ENCODE measurements around the gene VARS1. TPM values are rescaled to one million over a fixed set of nuclear protein-coding genes. Genes with fewer than 3 reads are reported as not detected.

Gene VARS1
- total RNA-seq, 1 experiment from 2014 or later: 132 TPM

- ChIA-PET POLR2A (no interaction called here), CTCF (interaction anchor here (0.7 kb wide), 1 partner anchor 36 kb away, joined by 3 read pairs; no protein-coding TSS in a partner anchor)
- Histone ChIP-seq H3K27me3 (replicated peaks; ENCODE audit: control insufficient read depth, insufficient read depth, low read length) (no peaks in the 10 kb centered on the region), H3K4me3 (ENCODE audit: low read depth, low read length) (no peak overlapping the region), H3K36me3 (ENCODE audit: control insufficient read depth, insufficient read depth, low read length) (0 out of 2 replicates have a peak, but pooled peaks cover 1% of the 10 kb centered on the region), H3K4me1 (peaks cover 14% of the 10 kb centered on the region), H3K9me3 (no peaks in the 10 kb centered on the region)
- H3K27me3 Mint-ChIP-seq (ENCODE audit: insufficient read depth, unreplicated experiment): no peaks in the 10 kb centered on the region
- H3K4me3 Mint-ChIP-seq (ENCODE audit: unreplicated experiment): no peak overlapping the region
- TF ChIP-seq CTCF (IDR thresholded peaks at IDR 0.05; ENCODE audit: insufficient read depth in 1 of 2, low read depth in 1 of 2, low read length in 1 of 2, severe bottlenecking in 1 of 2, unreplicated experiment in 1 of 2): no peak
- BruUV-seq (replicated peaks): no TSS peak
- peaks cover 9% of the 10 kb centered on the region for H3K36me3 Mint-ChIP-seq (ENCODE audit: insufficient read depth, unreplicated experiment)
- intact Hi-C loops (cut with micrococcal nuclease; ENCODE audit: unreplicated experiment): no loop called here
- DNase-seq: no peak
- H3K4me1 Mint-ChIP-seq (ENCODE audit: low read depth, unreplicated experiment): peaks cover 18% of the 10 kb centered on the region
- H3K9me3 Mint-ChIP-seq (ENCODE audit: unreplicated experiment): no peaks in the 10 kb centered on the region
- H3K27ac Mint-ChIP-seq (ENCODE audit: unreplicated experiment): no peak overlapping the region
Measured at GRCh38 chr6:31765910-31766794, 29.4 kb downstream of the VARS1 start.

- Histone ChIP-seq H3K9me3 (no peaks in the 10 kb centered on the region), H3K4me3 (ENCODE audit: low read depth, low read length) (no peak overlapping the region), H3K4me1 (peaks cover 14% of the 10 kb centered on the region), H3K36me3 (ENCODE audit: control insufficient read depth, insufficient read depth, low read length) (0 out of 2 replicates have a peak, but pooled peaks cover 1% of the 10 kb centered on the region), H3K27me3 (replicated peaks; ENCODE audit: control insufficient read depth, insufficient read depth, low read length) (no peaks in the 10 kb centered on the region)
- POLR2A ChIA-PET: no interaction called here
- CTCF ChIA-PET: no interaction called here
- DNase-seq: no peak
- TF ChIP-seq CTCF (IDR thresholded peaks at IDR 0.05; ENCODE audit: insufficient read depth in 1 of 2, low read depth in 1 of 2, low read length in 1 of 2, severe bottlenecking in 1 of 2, unreplicated experiment in 1 of 2): no peak
- H3K4me3 Mint-ChIP-seq (ENCODE audit: unreplicated experiment): no peak overlapping the region
- H3K27me3 Mint-ChIP-seq (ENCODE audit: insufficient read depth, unreplicated experiment): no peaks in the 10 kb centered on the region
- BruUV-seq (replicated peaks): no TSS peak
- H3K4me1 Mint-ChIP-seq (ENCODE audit: low read depth, unreplicated experiment): peaks cover 18% of the 10 kb centered on the region
- intact Hi-C loops (cut with micrococcal nuclease; ENCODE audit: unreplicated experiment): no loop called here
- H3K36me3 Mint-ChIP-seq (ENCODE audit: insufficient read depth, unreplicated experiment): peaks cover 11% of the 10 kb centered on the region
- peak overlapping the region; percentile 53 for H3K27ac Mint-ChIP-seq (ENCODE audit: unreplicated experiment)
- no peaks in the 10 kb centered on the region for H3K9me3 Mint-ChIP-seq (ENCODE audit: unreplicated experiment)
Measured at GRCh38 chr6:31765559-31765909, 30.0 kb downstream of the VARS1 start.

- no peak overlapping the region for H3K4me3 ChIP-seq (ENCODE audit: low read depth, low read length)
- POLR2A ChIA-PET: no interaction called here
- H3K27me3 Mint-ChIP-seq (ENCODE audit: insufficient read depth, unreplicated experiment): no peaks in the 10 kb centered on the region
- BruUV-seq (replicated peaks): no TSS peak
- no peak for DNase-seq
- peaks cover 18% of the 10 kb centered on the region for H3K36me3 Mint-ChIP-seq (ENCODE audit: insufficient read depth, unreplicated experiment)
- intact Hi-C loops (cut with micrococcal nuclease; ENCODE audit: unreplicated experiment): no loop called here
- peaks cover 9% of the 10 kb centered on the region for H3K4me1 ChIP-seq
- H3K4me1 Mint-ChIP-seq (ENCODE audit: low read depth, unreplicated experiment): peaks cover 10% of the 10 kb centered on the region
- H3K27me3 ChIP-seq (replicated peaks; ENCODE audit: control insufficient read depth, insufficient read depth, low read length): no peaks in the 10 kb centered on the region
- H3K36me3 ChIP-seq (ENCODE audit: control insufficient read depth, insufficient read depth, low read length): 0 out of 2 replicates have a peak, but pooled peaks cover 1% of the 10 kb centered on the region
- no peak overlapping the region for H3K27ac Mint-ChIP-seq (ENCODE audit: unreplicated experiment)
- H3K9me3 Mint-ChIP-seq (ENCODE audit: unreplicated experiment): no peaks in the 10 kb centered on the region
- H3K9me3 ChIP-seq: no peaks in the 10 kb centered on the region
- CTCF ChIA-PET: interaction anchor here (0.6 to 0.8 kb wide), 3 partner anchors 25 to 83 kb away, joined by 3 to 6 read pairs (median 3); partner anchors contain the start of genes ABHD16A and LY6G5C
- TF ChIP-seq CTCF (IDR thresholded peaks at IDR 0.05; ENCODE audit: insufficient read depth in 1 of 2, low read depth in 1 of 2, low read length in 1 of 2, severe bottlenecking in 1 of 2, unreplicated experiment in 1 of 2): no peak
- H3K4me3 Mint-ChIP-seq (ENCODE audit: unreplicated experiment): no peak overlapping the region
Measured at GRCh38 chr6:31764198-31764597, 31.4 kb downstream of the VARS1 start.

Measured in Caco-2 (cell line).